HepG2 (cell line): ENCODE measurements around the gene FOXN3. TPM values are rescaled to one million over a fixed set of nuclear protein-coding genes. Genes with fewer than 3 reads are reported as not detected.

Experiments used
- ATAC-seq: fragments of 200-7000 bp; cut with Tn5 transposase; 3 replicates; pipeline ENCODE4 v1.9.1; 2020; ENCODE audit warnings: mild to moderate bottlenecking, moderate library complexity
- BruUV-seq: library from RNA; stranded (reverse); fragments of 400-500 nt; replicated peaks from 2 replicates; lab custom pipeline; 2021; lab: Mats Ljungman, UMichigan
- CTCF ChIA-PET: fragments of 300-600 bp; formaldehyde crosslinking; extraction: SDS; loops from one replicate; lab custom pipeline; 2021; ENCODE audit warnings: low total read pairs, inconsistent platforms, low intra/inter-chr PET ratio; lab: Yijun Ruan, JAX
- POLR2A ChIA-PET: fragments of 350-600 bp; sonication (Branson Sonifier 250); formaldehyde crosslinking; loops from one replicate; lab custom pipeline; 2020; ENCODE audit warnings: antibody characterized with exemption, inconsistent platforms; lab: Yijun Ruan, JAX
- DNase-seq: peaks from one replicate; pipeline ENCODE4 v3.0.0-alpha.2; 2015; ENCODE audit warnings: low spot score
- FAIRE-seq: peaks from 3 replicates; lab custom pipeline; 2011; peaks lifted over from hg19 to GRCh38; lab: Jason Lieb, UNC
- H2AFZ ChIP-seq: one replicate; pipeline ENCODE4 v1.6.1; 2011; ENCODE audit warnings: low read length, inconsistent platforms
- H3K27ac ChIP-seq: fragments of 300-600 bp; 3 replicates; pipeline ENCODE4 v1.8.0; 2011; ENCODE audit warnings: mixed run types, mild to moderate bottlenecking, mixed read lengths, low read length, inconsistent platforms; ENCODE audit not compliant: insufficient read depth; ENCODE audit errors: extremely low read length
- H3K27me3 ChIP-seq, 2 experiments: fragments of 200-600 bp in 1 of 2; 2 replicates in 1 of 2; 3 replicates in 1 of 2; pipeline versions ENCODE4 v1.6.0 to v1.8.0; 2011; ENCODE audit warnings: low read length in 2 of 2, mild to moderate bottlenecking in 2 of 2, moderate library complexity in 2 of 2, inconsistent platforms in 1 of 2; ENCODE audit not compliant: insufficient read depth in 2 of 2, control insufficient read depth in 1 of 2
- H3K36me3 ChIP-seq, 2 experiments: fragments of 200-600 bp in 1 of 2; replicated peaks in 1 of 2; 2 replicates in 1 of 2; 3 replicates in 1 of 2; pipeline versions ENCODE4 v1.5.1 to v1.8.0; 2011; ENCODE audit warnings: low read length in 2 of 2, inconsistent platforms in 1 of 2; ENCODE audit not compliant: insufficient read depth in 2 of 2, control insufficient read depth in 1 of 2
- H3K4me1 ChIP-seq: 2 replicates; pipeline ENCODE4 v1.5.1; 2012; ENCODE audit warnings: low read length, inconsistent platforms; ENCODE audit not compliant: insufficient read depth
- H3K4me2 ChIP-seq: 2 replicates; pipeline ENCODE4 v1.6.0; 2011; ENCODE audit warnings: low read depth, low read length, inconsistent platforms
- H3K4me3 ChIP-seq, 3 experiments: fragments of 200-600 bp in 1 of 3; sonication (generic), shearing (Covaris generic) in 1 of 3; replicated peaks in 1 of 3; 2 replicates each; pipeline ENCODE4 v1.5.1; 2011 to 2016; ENCODE audit warnings: low read length in 3 of 3, inconsistent platforms in 2 of 3, low read depth in 2 of 3, mild to moderate bottlenecking in 2 of 3, control low read depth in 1 of 3, mixed read lengths in 1 of 3; ENCODE audit not compliant: insufficient read depth in 1 of 3
- H3K79me2 ChIP-seq: one replicate; pipeline ENCODE4 v1.6.1; 2011; ENCODE audit warnings: low read length, inconsistent platforms; ENCODE audit not compliant: insufficient read depth
- H3K9ac ChIP-seq: 2 replicates; pipeline ENCODE4 v1.6.0; 2011; ENCODE audit warnings: mild to moderate bottlenecking, low read depth, low read length, inconsistent platforms; ENCODE audit not compliant: insufficient read depth
- H3K9me3 ChIP-seq: 2 replicates; pipeline ENCODE4 v1.5.1; 2012; ENCODE audit warnings: mild to moderate bottlenecking, low read length
- H4K20me1 ChIP-seq: 2 replicates; pipeline ENCODE4 v1.6.0; 2011; ENCODE audit warnings: inconsistent platforms, mild to moderate bottlenecking, low read length, moderate library complexity; ENCODE audit not compliant: insufficient read depth
- RFX3 ChIP-seq: IDR thresholded peaks from 2 replicates; pipeline ENCODE4 v1.6.1; 2016; ENCODE audit warnings: missing biosample characterization, missing genetic modification reagents
- SOX13 ChIP-seq, 3 experiments: fragments of 450-650 bp in 1 of 3; sonication (generic) in 1 of 3; formaldehyde crosslinking in 1 of 3; IDR thresholded peaks in 2 of 3; conservative IDR thresholded peaks in 1 of 3; 2 replicates each; pipeline versions ENCODE4 v1.5.0 to v1.6.1; 2016 to 2020; ENCODE audit warnings: antibody characterized with exemption in 1 of 3, mild to moderate bottlenecking in 1 of 3, missing compliant biosample characterization in 1 of 3, missing genetic modification reagents in 1 of 3, moderate library complexity in 1 of 3
- TBX2 ChIP-seq: sonication (generic); formaldehyde crosslinking; IDR thresholded peaks from 2 replicates; pipeline ENCODE4 v1.5.0; 2020; ENCODE audit warnings: missing genetic modification reagents, mild to moderate bottlenecking, borderline replicate concordance
- ZFP82 ChIP-seq: sonication (generic); formaldehyde crosslinking; IDR thresholded peaks from 2 replicates; pipeline ENCODE4 v1.5.1; 2020; ENCODE audit warnings: mild to moderate bottlenecking, missing genetic modification reagents, borderline replicate concordance
- ZNF263 ChIP-seq: sonication (generic); formaldehyde crosslinking; IDR thresholded peaks from 2 replicates; pipeline ENCODE4 v1.4.0; 2020; ENCODE audit warnings: missing genetic modification reagents
- ZNF354B ChIP-seq: sonication (generic); formaldehyde crosslinking; IDR thresholded peaks from 2 replicates; pipeline ENCODE4 v1.8.0; 2022; ENCODE audit warnings: mild to moderate bottlenecking, missing genetic modification reagents
- ZNF709 ChIP-seq: sonication (generic); formaldehyde crosslinking; IDR thresholded peaks from 2 replicates; pipeline ENCODE4 v1.5.0; 2020; ENCODE audit warnings: mild to moderate bottlenecking, missing genetic modification reagents
- ZNF773 ChIP-seq: sonication (generic); formaldehyde crosslinking; IDR thresholded peaks from 2 replicates; pipeline ENCODE4 v1.4.0; 2020; ENCODE audit warnings: missing genetic modification reagents, borderline replicate concordance
- ZNF878 ChIP-seq: sonication (generic); formaldehyde crosslinking; IDR thresholded peaks from 2 replicates; pipeline ENCODE4 v1.8.1; 2023; ENCODE audit warnings: mild to moderate bottlenecking, missing genetic modification reagents, moderate library complexity
- WGBS: methylation state at CpG from one replicate; pipeline ENCODE4 v1.1.6; 2017; ENCODE audit warnings: low lambda C conversion rate; 5-methylcytosine and 5-hydroxymethylcytosine counted together
- in situ Hi-C: cut with HindIII; loops from 2 replicates; pipeline ENCODE4 v1.10.0; 2017; ENCODE audit warnings: low pct_unique_long_range_greater_than_20kb; ENCODE audit not compliant: extremely low pct_ligation_motif_present
- intact Hi-C: fragments of 100-400 bp; cut with micrococcal nuclease; formaldehyde crosslinking; loops from one replicate; pipeline ENCODE4 v1.10.0; 2022; ENCODE audit not compliant: unreplicated experiment
- polyA plus RNA-seq, 8 experiments: library from polyadenylated mRNA; depleted of rRNA in 3 of 8; stranded (reverse) in 7 of 8; unstranded in 1 of 8; fragments of >200 nt; fragmentation: Illumina TruSeq in 4 of 8; extraction: Trizol in 4 of 8; gene quantifications; 2 replicates each; pipeline versions ENCODE4 v1.2.1 to v1.2.3, GENCODE V29; 2011 to 2016; ENCODE audit warnings: low read depth in 4 of 8, missing spikeins in 1 of 8, mixed read lengths in 1 of 8; ENCODE audit not compliant: insufficient read depth in 1 of 8
- total RNA-seq, 5 experiments: library from RNA; depleted of rRNA; stranded (reverse); fragments of >200 nt; fragmentation: Illumina TruSeq; extraction: Trizol; gene quantifications; 2 replicates each; pipeline ENCODE4 v1.2.3, GENCODE V29; 2016; ENCODE audit warnings: low read depth in 1 of 5
- TF ChIP-seq, protein P1 (sequence below): sonication (generic); formaldehyde crosslinking; IDR thresholded peaks from 2 replicates; pipeline ENCODE4 v1.4.0; 2020; ENCODE audit warnings: mild to moderate bottlenecking, missing genetic modification reagents, borderline replicate concordance
- TF ChIP-seq, protein P2 (sequence below): fragments of 450-650 bp; IDR thresholded peaks from 2 replicates; pipeline ENCODE4 v1.6.1; 2016

FOXN3 gene
- total and polyA plus RNA-seq, 2 of the 13 experiments (the other 11 are each of a cell fraction or from before 2014, with no cell fraction given): 32.4 to 70.2 TPM

DNA sequence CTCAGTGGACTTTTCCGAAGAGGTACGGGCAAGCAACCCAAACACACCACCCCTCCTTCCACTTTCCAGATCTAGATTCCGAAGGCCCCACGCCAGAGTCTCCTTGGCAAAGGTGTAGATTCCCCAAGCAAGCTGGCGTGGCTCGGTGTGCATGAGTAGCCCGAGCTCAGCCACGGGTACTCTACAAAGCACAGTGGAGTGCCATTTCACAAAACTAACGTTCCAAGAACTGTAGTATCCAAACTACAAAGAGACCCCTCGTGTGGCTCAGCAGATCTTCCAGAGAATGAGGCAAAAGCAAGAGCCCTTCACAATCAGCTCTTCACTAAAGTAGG, 72.1 kb downstream of the FOXN3 start:
- ATAC-seq: no peak
- no peak overlapping the region for H2AFZ ChIP-seq
- no peaks in the 10 kb centered on the region for H3K9me3 ChIP-seq
- 95% methylated on average over 10 of the region's 10 CpGs for WGBS
- DNase-seq: no peak
- H4K20me1 ChIP-seq: no peaks in the 10 kb centered on the region
- CTCF ChIA-PET: no interaction called here
- peaks cover 28 to 55% of the 10 kb centered on the region in 2 experiments for H3K36me3 ChIP-seq
- no peak for FAIRE-seq
- in situ Hi-C loops (no loop called here), intact Hi-C loops (no loop called here)
- BruUV-seq: no TSS peak
- H3K4me2 ChIP-seq: no peak overlapping the region
- H3K79me2 ChIP-seq: peaks cover 59% of the 10 kb centered on the region
- no peak overlapping the region for H3K9ac ChIP-seq
- TF ChIP-seq RFX3 (CRISPR knock-in tag) (no peak), ZNF709 (no peak), ZNF263 (CRISPR knock-in tag) (no peak), SOX13 (IDR thresholded peaks at IDR 0.05) (no peak), SOX13 (CRISPR knock-in tag; conservative IDR thresholded peaks at IDR 0.05 in 1 of 2, IDR thresholded peaks at IDR 0.05 in 1 of 2) (no peak), ZFP82 (CRISPR knock-in tag) (no peak), TBX2 (no peak), ZNF878 (no peak), ZNF354B (no peak), ZNF773 (CRISPR knock-in tag) (no peak)
- TF ChIP-seq, protein P1, sequence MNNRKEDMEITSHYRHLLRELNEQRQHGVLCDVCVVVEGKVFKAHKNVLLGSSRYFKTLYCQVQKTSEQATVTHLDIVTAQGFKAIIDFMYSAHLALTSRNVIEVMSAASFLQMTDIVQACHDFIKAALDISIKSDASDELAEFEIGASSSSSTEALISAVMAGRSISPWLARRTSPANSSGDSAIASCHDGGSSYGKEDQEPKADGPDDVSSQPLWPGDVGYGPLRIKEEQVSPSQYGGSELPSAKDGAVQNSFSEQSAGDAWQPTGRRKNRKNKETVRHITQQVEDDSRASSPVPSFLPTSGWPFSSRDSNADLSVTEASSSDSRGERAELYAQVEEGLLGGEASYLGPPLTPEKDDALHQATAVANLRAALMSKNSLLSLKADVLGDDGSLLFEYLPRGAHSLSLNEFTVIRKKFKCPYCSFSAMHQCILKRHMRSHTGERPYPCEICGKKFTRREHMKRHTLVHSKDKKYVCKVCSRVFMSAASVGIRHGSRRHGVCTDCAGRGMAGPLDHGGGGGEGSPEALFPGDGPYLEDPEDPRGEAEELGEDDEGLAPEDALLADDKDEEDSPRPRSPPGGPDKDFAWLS (CRISPR knock-in tag): no peak
- TF ChIP-seq, protein P2, sequence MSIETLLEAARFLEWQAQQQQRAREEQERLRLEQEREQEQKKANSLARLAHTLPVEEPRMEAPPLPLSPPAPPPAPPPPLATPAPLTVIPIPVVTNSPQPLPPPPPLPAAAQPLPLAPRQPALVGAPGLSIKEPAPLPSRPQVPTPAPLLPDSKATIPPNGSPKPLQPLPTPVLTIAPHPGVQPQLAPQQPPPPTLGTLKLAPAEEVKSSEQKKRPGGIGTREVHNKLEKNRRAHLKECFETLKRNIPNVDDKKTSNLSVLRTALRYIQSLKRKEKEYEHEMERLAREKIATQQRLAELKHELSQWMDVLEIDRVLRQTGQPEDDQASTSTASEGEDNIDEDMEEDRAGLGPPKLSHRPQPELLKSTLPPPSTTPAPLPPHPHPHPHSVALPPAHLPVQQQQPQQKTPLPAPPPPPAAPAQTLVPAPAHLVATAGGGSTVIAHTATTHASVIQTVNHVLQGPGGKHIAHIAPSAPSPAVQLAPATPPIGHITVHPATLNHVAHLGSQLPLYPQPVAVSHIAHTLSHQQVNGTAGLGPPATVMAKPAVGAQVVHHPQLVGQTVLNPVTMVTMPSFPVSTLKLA: no peak
- no peak overlapping the region for H3K4me3 ChIP-seq
- H3K27ac ChIP-seq: peak overlapping the region; percentile 20
- H3K27me3 ChIP-seq: no peaks in the 10 kb centered on the region
- POLR2A ChIA-PET: no interaction called here
- peaks cover 44% of the 10 kb centered on the region for H3K4me1 ChIP-seq
